Endothelial cell (in vitro differentiated cells): Measurements from ENCODE around the gene NTRK2. TPM values are rescaled to one million over a fixed set of nuclear protein-coding genes. Genes with fewer than 3 reads are reported as not detected.

ENCODE experiments used
- DNase-seq: peaks from one replicate; pipeline ENCODE4 v3.0.0; 2021; ENCODE audit warnings: low spot score
- H3K27ac Mint-ChIP-seq: one replicate; pipeline ENCODE4 v1.8.0; 2021; ENCODE audit warnings: mixed read lengths, inconsistent platforms; ENCODE audit not compliant: unreplicated experiment
- H3K27me3 Mint-ChIP-seq: one replicate; pipeline ENCODE4 v1.8.0; 2021; ENCODE audit warnings: mild to moderate bottlenecking, moderate library complexity, mixed read lengths, inconsistent platforms; ENCODE audit not compliant: unreplicated experiment
- H3K36me3 Mint-ChIP-seq: one replicate; pipeline ENCODE4 v1.8.0; 2021; ENCODE audit warnings: mild to moderate bottlenecking, low read depth, mixed read lengths, inconsistent platforms; ENCODE audit not compliant: unreplicated experiment
- H3K4me1 Mint-ChIP-seq: one replicate; pipeline ENCODE4 v1.8.0; 2021; ENCODE audit warnings: mild to moderate bottlenecking, mixed read lengths, inconsistent platforms; ENCODE audit not compliant: unreplicated experiment
- H3K4me3 Mint-ChIP-seq: one replicate; pipeline ENCODE4 v1.8.0; 2021; ENCODE audit warnings: mild to moderate bottlenecking, mixed read lengths, inconsistent platforms; ENCODE audit not compliant: unreplicated experiment
- H3K9me3 Mint-ChIP-seq: one replicate; pipeline ENCODE4 v1.8.0; 2021; ENCODE audit warnings: mixed read lengths, inconsistent platforms; ENCODE audit not compliant: unreplicated experiment
- CTCF ChIP-seq: fragments of 200-600 bp; sonication (generic); IDR thresholded peaks from one replicate; pipeline ENCODE4 v1.5.0; 2021; ENCODE audit warnings: antibody characterized with exemption; ENCODE audit not compliant: unreplicated experiment
- total RNA-seq: library from RNA; stranded (reverse); fragmentation: NEBNext Ultra II Directional; extraction: Animal tissue kit (Norgen Biotek cat#: 25700); gene quantifications from one replicate; pipeline ENCODE4 v1.2.1, GENCODE V29; 2021; ENCODE audit not compliant: unreplicated experiment

Gene NTRK2
- total RNA-seq, 1 donor from 2014 or later = not detected

GRCh38 chr9:85020791-85021190 lies 351.3 kb downstream of the NTRK2 start:
- Mint-ChIP-seq H3K27me3 (peaks cover 2% of the 10 kb centered on the region), H3K4me3 (no peak overlapping the region), H3K9me3 (no peaks in the 10 kb centered on the region), H3K36me3 (no peaks in the 10 kb centered on the region), H3K4me1 (no peaks in the 10 kb centered on the region), H3K27ac (no peak overlapping the region)
- no peak for DNase-seq
- TF ChIP-seq CTCF = no peak

DNA sequence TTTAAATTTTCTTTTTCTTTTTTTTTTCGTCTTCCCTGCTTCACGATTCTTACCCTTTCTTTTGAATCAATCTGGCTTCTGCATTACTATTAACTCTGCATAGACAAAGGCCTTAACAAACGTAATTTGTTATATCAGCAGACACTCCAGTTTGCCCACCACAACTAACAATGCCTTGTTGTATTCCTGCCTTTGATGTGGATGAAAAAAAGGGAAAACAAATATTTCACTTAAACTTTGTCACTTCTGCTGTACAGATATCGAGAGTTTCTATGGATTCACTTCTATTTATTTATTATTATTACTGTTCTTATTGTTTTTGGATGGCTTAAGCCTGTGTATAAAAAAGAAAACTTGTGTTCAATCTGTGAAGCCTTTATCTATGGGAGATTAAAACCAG lies 352.2 kb downstream of the NTRK2 start:
- TF ChIP-seq CTCF = no peak
- H3K4me1 Mint-ChIP-seq = no peaks in the 10 kb centered on the region
- no peak overlapping the region for H3K4me3 Mint-ChIP-seq
- no peaks in the 10 kb centered on the region for H3K36me3 Mint-ChIP-seq
- no peak for DNase-seq
- H3K27me3 Mint-ChIP-seq = peaks cover 2% of the 10 kb centered on the region
- no peaks in the 10 kb centered on the region for H3K9me3 Mint-ChIP-seq
- H3K27ac Mint-ChIP-seq = no peak overlapping the region

GRCh38 chr9:85024374-85024773 lies 354.8 kb downstream of the NTRK2 start:
- TF ChIP-seq CTCF = no peak
- Mint-ChIP-seq H3K27ac (no peak overlapping the region), H3K36me3 (no peaks in the 10 kb centered on the region), H3K9me3 (no peaks in the 10 kb centered on the region), H3K4me3 (no peak overlapping the region), H3K4me1 (no peaks in the 10 kb centered on the region), H3K27me3 (peaks cover 2% of the 10 kb centered on the region)
- DNase-seq = no peak

DNA sequence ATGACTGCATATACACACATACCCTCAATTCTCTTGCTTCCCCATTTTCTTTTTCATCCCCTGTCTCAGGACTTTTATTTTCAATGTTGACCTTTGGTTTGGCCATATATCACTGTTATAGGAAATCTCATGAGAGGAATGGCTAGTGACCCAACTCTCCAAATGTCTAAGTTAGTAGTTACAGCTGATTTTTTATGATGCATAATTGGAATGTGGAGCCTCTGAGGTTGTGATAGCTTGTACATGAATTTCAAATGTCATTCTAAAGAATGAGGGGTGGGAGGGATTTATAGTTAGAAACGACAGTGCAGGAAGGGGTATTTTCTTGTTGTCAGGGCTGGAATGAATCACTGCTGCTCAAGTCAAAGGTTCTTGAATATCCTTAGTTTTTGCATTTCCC lies 356.1 kb downstream of the NTRK2 start:
- no peak for TF ChIP-seq CTCF
- no peak for DNase-seq
- Mint-ChIP-seq H3K27ac (no peak overlapping the region), H3K27me3 (peaks cover 2% of the 10 kb centered on the region), H3K4me1 (no peaks in the 10 kb centered on the region), H3K4me3 (no peak overlapping the region), H3K36me3 (no peaks in the 10 kb centered on the region), H3K9me3 (no peaks in the 10 kb centered on the region)

- Mint-ChIP-seq H3K27me3 (no peaks in the 10 kb centered on the region), H3K9me3 (no peaks in the 10 kb centered on the region), H3K27ac (no peak overlapping the region), H3K4me1 (no peaks in the 10 kb centered on the region), H3K36me3 (no peaks in the 10 kb centered on the region), H3K4me3 (no peak overlapping the region)
- no peak for DNase-seq
- no peak for TF ChIP-seq CTCF
Observed at GRCh38 chr9:85027870-85028269, 358.3 kb downstream of the NTRK2 start.
